ENCODE results near the gene RPL4.
A peak's percentile ranks its signal among the peaks of the same experiment; 100 is the strongest.
"Not testable (repeated sequence)": the region's sequence is repeated elsewhere in the genome, so short reads cannot be mapped to it uniquely, and the experiment has no call there.

The RPL4 gene

DNA sequence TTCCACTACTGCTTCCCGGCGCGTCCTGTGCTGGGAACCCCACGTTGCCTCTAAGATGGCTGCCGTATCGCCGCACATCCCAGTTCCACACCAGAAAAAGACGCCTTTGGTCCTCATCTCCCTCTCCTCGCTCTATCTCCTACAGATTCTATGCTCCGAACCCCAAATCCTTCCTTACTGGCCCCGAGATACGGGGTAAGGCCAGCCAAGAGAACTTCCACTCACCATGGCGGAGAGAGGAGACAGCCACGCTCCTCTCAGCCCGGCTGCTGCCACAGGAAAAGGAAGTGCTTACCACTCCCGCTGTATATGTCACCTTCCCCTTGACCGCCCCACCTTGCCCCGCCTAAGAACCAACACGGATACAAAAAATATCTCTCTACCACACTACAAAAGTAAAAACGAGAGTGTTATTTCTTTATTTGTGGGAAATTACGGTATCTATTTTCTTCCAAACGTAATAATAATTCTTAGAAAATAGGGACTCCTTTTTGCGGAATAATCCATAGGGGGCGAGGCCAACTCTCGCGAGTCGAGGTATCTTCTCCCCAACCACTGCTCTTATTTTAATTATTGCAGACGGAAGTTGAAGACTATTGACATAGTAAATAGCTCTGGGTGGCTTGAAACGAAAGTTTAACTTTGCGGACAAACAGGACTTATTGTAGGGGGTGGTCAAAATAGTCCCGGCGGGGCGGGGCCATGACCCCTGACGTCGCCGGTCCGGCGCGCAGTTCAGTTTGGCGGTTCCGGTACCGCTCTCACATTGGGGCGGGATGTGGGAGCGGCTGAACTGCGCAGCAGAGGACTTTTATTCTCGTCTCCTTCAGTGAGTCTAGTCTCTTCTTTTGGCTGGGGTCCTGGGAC lies at the start of gene RPL4, which contains the start of gene ZWILCH:
TSS of gene RPL4 (minus strand) at position 293 of the 867 bp plus-strand sequence. CDS start at position 228, 65 bp downstream.
TSS of gene ZWILCH (plus strand) at position 764 of the 867 bp plus-strand sequence. CDS start at position 777, 13 bp downstream.
- peak; percentile 63 to 66 for DNase-seq (ENCODE audit: extremely low read depth in 1 of 2, low read depth in 1 of 2)

DNA sequence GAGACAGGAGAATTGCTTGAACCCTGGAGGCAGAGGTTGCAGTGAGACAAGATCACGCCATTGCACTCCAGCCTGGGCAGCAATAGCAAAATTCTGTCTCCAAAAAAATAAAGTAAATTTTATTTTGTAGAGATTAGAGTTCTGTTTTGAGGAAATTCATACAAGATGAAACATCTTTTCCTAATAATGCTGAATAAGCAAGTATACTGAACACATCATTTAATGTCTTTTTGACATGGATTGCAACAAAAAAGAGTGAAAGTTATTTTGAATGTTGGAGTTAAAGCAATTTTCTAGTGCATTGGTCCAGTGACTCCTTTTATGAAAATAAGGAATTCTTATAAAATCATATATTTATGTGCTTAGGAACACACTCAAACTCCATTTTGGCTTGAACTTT lies 40.6 kb upstream of the RPL4 start:
- DNase-seq (ENCODE audit: extremely low read depth in 1 of 2, low read depth in 1 of 2): no peak

DNA sequence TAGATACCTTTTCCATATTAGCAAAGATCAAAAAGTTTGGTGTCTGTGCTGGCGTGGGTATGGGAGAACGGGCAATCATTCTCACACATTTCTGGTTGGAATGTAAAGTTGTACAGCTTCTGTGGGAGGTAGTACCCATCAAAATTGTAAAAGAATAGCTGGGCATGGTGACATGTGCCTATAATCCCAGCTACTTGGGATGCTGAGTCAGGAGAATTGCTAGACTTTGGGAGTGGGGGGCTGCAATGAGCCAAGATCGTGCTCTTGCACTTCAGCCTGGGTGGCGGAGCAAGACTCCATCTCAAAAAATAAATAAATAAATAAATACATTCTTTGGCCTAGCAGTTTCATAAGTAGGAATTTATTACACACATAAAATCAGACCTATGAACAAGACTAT lies 38.2 kb upstream of the RPL4 start:
- DNase-seq (ENCODE audit: extremely low read depth in 1 of 2, low read depth in 1 of 2): no peak

DNA sequence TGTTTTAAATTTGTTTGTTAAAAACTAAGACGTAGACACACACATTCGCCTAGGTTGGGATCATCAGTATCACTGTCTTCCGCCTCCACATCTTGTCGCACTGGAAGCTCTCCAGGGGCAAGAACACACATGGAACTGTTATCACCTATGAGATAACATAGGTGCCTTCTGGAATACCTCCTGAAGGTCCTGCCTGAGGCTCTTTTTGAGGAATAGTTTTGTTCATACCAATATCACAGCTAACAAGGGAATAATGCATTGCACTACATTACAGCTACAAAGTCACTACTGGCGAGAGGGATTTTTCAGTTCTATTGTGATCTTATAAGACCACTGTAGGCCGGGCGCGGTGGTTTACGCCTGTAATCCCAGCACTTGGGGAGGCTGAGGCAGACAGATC lies 30.4 kb upstream of the RPL4 start:
- DNase-seq (ENCODE audit: extremely low read depth in 1 of 2, low read depth in 1 of 2): no peak

DNA sequence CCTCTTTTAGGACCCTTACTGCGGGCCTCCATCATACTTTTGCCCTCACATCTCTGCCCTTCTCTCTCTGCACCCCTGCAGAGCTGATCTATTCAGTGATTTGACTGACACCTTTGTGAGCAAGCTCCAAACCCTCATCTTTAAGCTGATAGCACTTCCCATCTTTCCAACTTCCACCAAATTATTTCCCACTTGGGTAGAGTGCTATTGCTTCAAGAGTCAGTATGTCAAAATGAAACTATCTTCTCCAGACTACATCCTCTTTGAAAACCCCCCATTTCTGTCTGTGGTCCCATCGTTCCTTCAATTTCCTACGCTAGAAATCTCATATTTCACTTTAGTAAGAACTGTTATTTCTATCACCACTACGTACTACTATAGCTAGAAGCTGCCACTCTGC lies 20.2 kb upstream of the RPL4 start:
- no peak for DNase-seq (ENCODE audit: extremely low read depth in 1 of 2, low read depth in 1 of 2)

DNA sequence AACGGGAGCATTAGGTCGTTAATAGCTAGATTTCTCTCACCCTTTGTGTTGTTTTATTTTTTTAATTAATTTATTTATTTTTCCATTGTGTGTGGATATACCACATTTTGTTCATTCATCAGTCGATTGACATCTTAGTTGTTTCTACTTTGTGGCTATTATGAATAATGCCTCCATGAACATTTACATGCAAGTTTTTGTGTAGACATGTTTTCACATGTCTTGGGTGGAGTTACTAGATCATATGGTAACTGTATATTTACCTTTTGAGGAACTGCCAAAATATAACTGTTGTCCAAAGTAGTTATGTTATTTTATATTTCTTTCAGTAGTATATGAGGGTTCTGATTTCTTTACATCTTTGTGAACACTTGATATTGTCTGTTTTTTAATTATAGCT lies 19.3 kb upstream of the RPL4 start:
- DNase-seq (ENCODE audit: extremely low read depth in 1 of 2, low read depth in 1 of 2): no peak

DNA sequence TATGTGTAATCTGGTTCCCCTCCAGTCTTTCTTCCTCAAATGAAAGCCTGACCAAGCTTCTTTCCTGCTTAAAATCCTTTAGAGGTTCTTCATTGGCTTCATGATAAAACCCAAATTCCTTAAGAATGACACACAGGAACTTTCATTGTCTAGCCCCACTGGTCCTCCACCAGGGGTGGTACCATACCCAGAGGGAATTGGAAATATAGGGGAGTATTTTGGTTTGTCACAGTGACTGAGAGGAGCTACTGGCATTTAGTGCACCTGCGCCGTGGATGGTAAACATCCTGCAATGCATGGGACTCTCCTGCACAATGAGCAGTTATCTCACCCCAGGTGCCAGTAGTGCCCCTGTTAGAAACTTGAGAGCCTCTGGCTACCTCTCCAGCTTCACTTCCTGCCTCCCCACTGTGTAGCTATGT lies 11.3 kb upstream of the RPL4 start:
- no peak for DNase-seq (ENCODE audit: extremely low read depth in 1 of 2, low read depth in 1 of 2)

DNA sequence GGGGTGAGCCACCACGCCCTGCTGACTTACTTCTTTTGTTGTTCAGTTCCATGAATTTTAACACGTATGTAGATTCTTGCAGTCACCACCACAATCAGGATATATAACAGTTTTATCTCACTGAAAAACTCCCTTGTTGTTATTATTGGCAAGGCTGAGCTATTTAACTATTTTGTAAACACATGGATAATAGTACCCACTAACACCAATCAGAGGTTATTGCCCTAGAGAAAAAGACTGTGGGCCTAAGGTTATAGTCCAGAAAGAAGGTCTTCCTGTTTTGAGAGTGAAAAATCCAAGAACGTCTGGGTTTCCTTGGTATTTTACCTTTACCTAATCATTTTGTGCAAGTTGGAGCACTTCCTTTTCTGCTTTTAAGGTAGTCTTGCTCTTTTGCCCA lies 9.9 kb upstream of the RPL4 start:
- DNase-seq (ENCODE audit: extremely low read depth in 1 of 2, low read depth in 1 of 2): no peak

DNA sequence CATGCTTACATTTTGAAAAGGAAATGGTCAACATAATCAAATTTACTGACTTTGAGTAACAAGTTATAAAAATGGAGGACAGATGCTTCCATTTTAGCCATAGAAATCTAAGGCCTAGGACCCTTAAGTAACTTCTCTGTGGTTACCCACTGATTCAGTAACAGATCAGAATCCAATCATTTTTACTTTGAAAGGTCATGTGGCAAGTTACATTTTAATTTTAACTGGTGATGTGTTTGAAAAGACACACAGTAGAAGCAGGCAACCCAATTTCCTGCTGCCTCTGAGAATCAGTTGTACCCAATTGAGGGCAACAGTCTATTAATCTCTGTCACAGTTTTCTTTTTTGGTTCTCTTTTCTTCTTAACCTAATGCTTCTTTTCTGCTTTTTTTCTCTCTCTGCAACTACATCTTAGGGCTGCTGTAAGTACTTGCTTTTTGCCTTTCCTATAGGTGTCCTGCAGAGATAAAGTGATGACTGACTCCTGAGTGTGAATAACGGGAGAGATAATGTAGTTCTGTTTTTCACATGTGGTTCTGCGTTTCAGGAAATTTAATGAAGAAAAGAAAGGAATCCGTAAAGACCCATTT lies 3.7 kb upstream of the RPL4 start:
- no peak for DNase-seq (ENCODE audit: extremely low read depth in 1 of 2, low read depth in 1 of 2)

DNA sequence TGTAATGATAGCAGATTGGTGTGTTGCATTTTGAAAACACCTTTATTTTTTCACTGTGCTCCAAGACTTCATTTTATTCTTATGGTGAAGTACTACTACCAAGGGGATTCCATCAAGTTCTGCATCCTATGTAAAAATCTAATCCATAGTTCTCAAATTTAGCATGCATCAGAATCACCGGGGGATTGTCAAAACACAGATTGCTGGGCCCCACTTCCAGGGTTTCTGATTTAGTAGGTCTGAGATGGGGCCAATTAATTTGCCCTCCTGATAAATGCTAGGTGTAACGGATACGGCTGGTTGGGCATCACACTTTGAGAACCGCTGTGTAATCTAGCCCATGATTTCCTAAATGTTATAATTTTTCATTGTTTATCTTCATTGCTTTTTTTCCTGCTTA lies 1.2 kb upstream of the RPL4 start:
- DNase-seq (ENCODE audit: extremely low read depth in 1 of 2, low read depth in 1 of 2): no peak

DNA sequence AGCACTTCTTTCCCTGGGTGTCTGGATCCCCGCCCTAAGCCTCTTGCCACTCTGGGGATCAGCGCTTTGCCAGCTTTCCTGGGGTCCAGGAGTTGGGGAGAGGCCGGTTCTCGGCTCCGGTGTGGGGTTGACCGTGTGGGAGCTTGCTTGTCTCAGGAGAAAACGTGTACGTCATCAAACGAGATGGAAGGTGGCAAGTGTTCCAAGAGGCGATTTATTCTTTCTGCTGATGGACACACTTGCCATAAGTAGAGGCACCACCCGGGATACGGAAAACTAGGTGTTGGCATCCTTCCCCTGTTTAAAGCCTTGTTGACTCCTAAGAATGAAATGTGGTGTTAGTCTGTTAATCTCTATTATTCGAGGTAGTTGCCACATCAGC lies 766 bp upstream of the RPL4 start:
- DNase-seq (ENCODE audit: extremely low read depth in 1 of 2, low read depth in 1 of 2): no peak

DNA sequence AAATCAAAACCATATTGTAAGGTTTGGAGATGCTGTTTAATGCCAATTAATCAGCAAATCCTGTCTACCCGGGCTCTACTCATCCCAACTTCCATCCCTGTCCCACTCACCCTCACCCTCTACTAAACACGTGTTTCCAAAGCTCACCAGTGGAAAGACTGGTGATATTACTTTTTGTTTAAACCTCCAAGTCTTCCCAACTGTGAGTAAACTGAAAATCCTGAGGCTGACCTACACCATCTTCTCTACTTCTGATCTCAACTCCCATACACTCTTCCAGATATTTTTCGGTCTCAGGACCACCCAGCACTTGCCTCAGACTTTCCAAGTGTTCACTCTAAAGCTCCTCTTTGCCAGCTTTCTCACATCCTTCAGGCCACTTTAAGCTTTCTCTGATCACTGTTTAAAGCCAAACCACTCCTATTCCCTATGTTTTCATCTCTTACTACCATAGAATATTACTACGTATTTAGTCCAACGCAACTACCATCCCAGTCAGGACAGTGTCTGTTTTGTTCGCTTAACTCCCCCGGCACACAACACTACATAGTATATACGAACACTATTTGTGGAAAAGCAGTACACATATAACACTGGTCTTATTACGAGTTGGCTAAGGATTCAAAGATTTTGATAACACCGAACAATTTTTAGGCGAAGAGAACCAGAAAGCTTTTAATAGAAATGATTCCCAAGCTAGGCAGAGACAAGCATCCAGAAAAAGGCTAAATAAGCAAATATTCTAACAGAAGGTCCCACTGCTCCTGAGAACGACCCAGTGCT lies 684 bp downstream of the RPL4 start:
- no peak for DNase-seq (ENCODE audit: extremely low read depth in 1 of 2, low read depth in 1 of 2)

DNA sequence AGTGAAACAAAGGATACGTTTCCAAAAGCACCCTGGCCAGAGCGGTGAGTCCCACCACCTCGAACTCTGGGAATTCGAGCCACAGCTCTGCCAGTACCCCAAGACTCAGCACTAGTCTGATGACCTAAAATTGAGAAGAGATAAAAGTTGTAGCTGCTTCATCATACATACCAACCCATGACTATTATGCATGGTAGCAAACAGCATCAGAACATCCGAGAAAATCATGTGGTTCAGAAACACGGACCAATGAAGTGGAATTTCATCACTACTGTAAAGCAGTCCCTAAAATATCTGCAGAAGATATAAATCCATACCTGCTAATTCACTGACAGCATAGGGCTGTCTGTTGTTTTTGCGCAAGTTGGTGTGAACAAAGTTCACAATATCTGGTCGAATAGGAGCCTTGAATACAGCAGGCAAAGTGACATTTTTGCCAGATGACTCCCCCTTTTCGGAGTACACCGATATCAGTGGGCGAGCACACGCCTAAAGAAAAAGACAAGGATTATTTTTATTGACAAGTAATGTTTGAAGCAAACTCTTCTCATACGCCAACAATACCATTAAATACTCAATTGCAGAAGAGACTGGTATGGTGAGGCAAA lies 1.5 kb downstream of the RPL4 start:
- not testable (repeated sequence) for DNase-seq (ENCODE audit: extremely low read depth in 1 of 2, low read depth in 1 of 2)

DNA sequence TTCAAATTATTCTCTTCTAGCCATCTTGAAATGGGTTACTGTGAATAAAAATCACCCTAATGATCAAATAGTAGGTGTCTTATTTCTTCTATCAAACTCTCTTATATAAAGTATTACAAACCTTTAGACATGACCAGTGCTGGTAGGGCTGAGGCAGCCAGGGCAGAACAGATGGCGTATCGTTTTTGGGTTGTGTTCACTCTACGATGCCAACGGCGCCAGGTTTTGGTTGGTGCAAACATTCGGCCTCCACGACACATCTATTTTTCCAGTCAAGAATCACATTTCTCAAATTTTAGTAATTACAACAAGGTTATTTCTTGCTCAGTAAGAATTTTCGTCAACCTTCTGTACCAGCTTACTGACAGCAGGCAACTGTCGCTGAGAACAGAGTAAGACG lies 2.2 kb downstream of the RPL4 start:
- DNase-seq (ENCODE audit: extremely low read depth in 1 of 2, low read depth in 1 of 2): no peak

DNA sequence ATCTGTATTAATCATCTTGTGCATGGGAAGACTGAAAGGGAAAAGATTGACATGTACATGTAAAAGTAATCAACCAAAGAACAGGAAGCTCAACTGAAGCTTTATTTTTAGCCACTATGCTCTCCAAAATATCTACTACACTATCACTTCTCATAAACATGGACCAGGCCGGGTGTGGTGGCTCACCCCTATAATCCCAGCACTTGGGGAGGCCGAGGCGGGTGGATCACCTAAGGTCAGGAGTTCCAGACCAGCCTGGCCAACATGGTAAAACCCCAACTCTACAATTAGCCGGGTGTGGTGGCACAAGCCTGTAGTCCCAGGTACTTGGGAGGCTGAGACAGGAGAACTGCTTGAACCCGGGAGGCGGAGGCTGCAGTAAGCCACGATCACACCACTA lies 4.3 kb downstream of the RPL4 start:
- not testable (repeated sequence) for DNase-seq (ENCODE audit: extremely low read depth in 1 of 2, low read depth in 1 of 2)

DNA sequence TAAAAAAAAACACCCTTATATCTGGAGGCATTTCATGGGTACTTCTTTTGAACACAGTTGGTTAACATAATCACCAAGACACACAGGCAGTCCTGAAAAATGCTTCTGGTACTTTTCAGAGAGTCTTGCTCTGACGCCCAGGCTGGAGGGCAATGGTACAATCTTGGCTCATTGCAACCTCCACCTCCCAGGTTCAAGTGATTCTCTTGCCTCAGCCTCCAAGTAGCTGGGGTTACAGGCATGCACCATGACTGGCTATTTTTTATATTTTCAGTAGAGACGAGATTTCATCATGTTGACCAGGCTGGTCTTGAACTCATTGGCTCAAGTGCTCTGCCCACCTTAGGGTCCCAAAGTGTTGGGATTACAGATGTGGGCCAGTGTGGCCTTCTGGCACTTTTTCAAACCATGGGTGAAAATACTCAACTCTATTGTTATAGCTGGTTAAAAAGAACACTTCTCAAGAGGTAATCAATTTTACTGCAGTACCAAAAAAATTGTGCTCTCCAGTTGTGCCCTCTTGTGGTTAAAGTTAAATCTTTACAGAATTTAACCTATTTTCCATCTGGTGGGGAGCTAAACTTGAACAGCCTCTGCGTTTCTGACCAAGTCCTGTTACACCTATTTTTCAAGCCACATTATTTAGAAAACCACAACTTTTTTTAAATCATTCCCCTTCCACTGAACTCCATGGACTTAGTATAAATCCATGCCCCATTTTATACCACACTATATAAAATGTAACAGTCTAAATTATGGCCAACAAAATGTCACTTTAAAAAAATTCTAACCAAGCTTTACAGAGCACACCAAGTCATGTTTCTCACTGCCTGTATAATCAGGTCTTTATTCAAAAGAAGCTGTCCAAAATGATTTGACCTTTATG lies 5.9 kb downstream of the RPL4 start:
- no peak for DNase-seq (ENCODE audit: extremely low read depth in 1 of 2, low read depth in 1 of 2)

DNA sequence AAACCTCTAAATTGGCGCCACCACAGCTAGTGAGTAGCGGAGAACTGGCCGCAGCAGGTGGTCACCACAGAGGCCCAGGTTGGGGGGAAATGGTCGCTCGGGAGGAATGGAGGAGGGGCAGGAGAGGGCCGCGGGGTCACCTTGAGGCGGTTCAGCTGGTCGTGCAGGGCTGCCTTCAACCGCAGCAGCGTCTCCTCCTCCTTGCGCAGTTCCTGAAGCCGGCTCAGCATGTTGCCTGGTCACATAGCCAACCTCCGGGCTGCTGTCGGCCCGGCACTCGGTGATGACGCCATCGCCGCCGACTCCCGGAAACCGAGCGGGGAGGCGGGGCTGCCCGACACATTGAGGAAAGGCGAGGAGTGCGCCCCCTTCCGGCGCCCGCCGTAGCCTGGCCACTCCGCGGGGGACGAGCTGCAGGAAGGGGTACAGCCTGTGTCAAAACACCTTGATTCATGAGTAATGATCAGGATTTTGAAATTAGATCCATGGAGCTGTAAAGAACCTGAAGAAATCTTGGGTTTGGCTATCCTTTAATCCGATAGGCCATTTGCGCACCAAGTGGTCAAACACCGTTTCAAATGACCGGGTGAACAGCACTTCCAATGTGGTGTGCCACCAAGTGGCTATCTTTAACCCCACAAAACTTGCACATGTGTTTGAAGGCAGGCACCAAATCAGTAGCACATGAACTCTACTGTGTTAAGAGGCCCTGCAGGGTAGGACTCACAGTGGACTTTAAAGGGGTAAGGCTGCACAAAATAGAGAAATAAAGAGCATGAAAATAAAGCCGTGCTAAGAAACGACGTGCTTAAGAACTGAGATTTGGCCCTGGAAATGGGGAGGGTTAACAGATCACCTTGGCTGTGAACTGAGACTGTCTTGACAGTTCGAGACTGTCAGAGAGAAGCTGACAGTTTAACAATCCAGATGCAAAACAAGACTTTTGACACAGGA lies 6.9 kb downstream of the RPL4 start, which contains the start of gene SNAPC5:
TSS of gene SNAPC5 (minus strand) at position 261 of the 954 bp plus-strand sequence. CDS start at position 230, 31 bp downstream.
- peak; percentile 95 to 98 for DNase-seq (ENCODE audit: extremely low read depth in 1 of 2, low read depth in 1 of 2)

DNA sequence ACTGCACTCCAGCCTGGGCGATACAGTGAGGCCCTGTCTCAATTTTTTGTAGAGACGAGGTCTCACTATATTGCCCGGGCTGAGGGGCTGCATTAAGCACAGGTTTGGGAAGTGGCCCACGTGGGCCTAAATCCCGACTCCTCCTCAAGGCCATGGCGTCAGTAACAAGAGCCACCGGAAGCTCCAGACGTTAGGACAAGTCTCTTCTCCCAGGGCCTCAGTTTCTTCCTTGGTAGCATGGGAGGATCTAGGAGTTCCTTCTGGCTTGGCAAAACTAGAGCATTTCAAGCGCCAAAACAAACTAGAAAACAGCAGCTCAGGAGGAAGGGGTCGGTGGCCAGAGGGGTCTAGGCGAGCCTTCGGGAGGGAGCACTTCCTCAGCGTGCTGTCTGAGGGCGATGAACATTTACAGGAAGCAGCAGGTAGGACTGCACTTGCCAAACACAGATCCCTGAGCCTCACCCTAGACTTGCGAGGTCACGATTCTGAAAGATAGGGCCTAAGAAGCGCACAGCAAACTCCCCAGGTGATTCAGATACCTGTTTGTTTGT lies 7.6 kb downstream of the RPL4 start:
- no peak for DNase-seq (ENCODE audit: extremely low read depth in 1 of 2, low read depth in 1 of 2)

DNA sequence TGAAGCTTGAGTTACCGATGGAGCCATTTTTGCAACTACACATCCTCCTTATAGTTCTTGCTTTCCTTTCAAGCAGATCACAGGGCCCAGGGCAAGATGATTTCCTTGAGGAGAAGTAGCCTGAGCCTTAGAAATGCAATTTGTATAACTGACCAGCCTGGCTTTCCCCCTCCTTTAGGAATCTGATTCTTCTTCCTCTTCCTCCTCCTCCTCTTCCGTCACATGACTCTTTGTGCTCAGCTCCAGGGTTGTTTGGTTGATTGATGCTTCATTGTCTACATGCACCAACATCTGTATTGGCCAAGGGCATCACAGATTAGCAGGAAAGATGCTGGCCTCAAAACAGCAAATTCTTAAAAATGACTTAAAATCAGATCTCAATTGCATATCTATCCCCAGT lies 10.4 kb downstream of the RPL4 start:
- DNase-seq (ENCODE audit: extremely low read depth in 1 of 2, low read depth in 1 of 2): no peak

All from stimulated activated CD8-positive, alpha-beta memory T cell treated with anti-CD3 and anti-CD28 coated beads, Interleukin-7, amount 100 ng/mL, for 48 hours (primary cell).